A549 (cell line): Measurements from ENCODE around the gene TC2N. TPM values are rescaled to one million over a fixed set of nuclear protein-coding genes. Genes with fewer than 3 reads are reported as not detected.

Experiments
- ATAC-seq, 2 experiments: fragments of 200-7000 bp in 1 of 2; fragments of >200 bp in 1 of 2; cut with Nextera tagmentation in 1 of 2; cut with Tn5 transposase in 1 of 2; 3 replicates each; pipeline versions ENCODE4 v1.8.0 to v1.9.1; 2018 to 2020; ENCODE audit warnings: mild to moderate bottlenecking in 1 of 2, moderate library complexity in 1 of 2
- CTCF ChIA-PET: fragments of 300-600 bp; sonication (Branson Sonifier 250); formaldehyde crosslinking; extraction: SDS; loops from one replicate; lab custom pipeline; 2021; ENCODE audit warnings: antibody characterized with exemption, inconsistent platforms; lab: Yijun Ruan, JAX
- POLR2A ChIA-PET: fragments of 350-600 bp; formaldehyde crosslinking; extraction: SDS; loops from one replicate; lab custom pipeline; 2021; ENCODE audit warnings: antibody characterized with exemption, inconsistent platforms; lab: Yijun Ruan, JAX
- DNase-seq, 2 experiments: peaks; one replicate each; pipeline versions ENCODE4 v3.0.0 to v3.0.0-alpha.2; 2011 to 2016; ENCODE audit warnings: low read depth in 1 of 2, low spot score in 1 of 2
- FAIRE-seq: peaks from 2 replicates; lab custom pipeline; 2011; peaks lifted over from hg19 to GRCh38; lab: Jason Lieb, UNC
- H3K27ac ChIP-seq, 2 experiments: fragments of >200 bp; sonication (Bioruptor Twin); formaldehyde crosslinking; 3 replicates each; pipeline ENCODE4 v1.5.1; 2016 to 2017
- H3K4me1 ChIP-seq: fragments of >200 bp; sonication (Bioruptor Twin); formaldehyde crosslinking; 3 replicates; pipeline ENCODE4 v1.6.1; 2016
- H3K4me2 ChIP-seq: fragments of >200 bp; sonication (Bioruptor Twin); formaldehyde crosslinking; 3 replicates; pipeline ENCODE4 v1.6.1; 2016
- H3K4me3 ChIP-seq: fragments of >200 bp; sonication (Bioruptor Twin); formaldehyde crosslinking; 3 replicates; pipeline ENCODE4 v1.5.1; 2016
- H3K9me3 ChIP-seq: fragments of >200 bp; sonication (Bioruptor Twin); formaldehyde crosslinking; 3 replicates; pipeline ENCODE4 v1.6.1; 2016
- ATOH8 ChIP-seq: fragments of 250-450 bp; sonication (Bioruptor Pico); IDR thresholded peaks from 2 replicates; pipeline ENCODE4 v1.5.0; 2020; ENCODE audit warnings: low read depth, mild to moderate bottlenecking, moderate library complexity
- CHD2 ChIP-seq: fragments of 150-350 bp; IDR thresholded peaks from 2 replicates; pipeline ENCODE4 v1.6.1; 2014; ENCODE audit warnings: low read length; ENCODE audit not compliant: partially characterized antibody
- CTCF ChIP-seq: fragments of >200 bp; sonication (Bioruptor Twin); formaldehyde crosslinking; IDR thresholded peaks from 3 replicates; pipeline ENCODE4 v1.5.1; 2016
- E2F6 ChIP-seq: IDR thresholded peaks from 2 replicates; pipeline ENCODE4 v1.6.1; 2012; ENCODE audit warnings: low read depth, borderline replicate concordance
- FOSL2 ChIP-seq, 2 experiments: fragments of 450-650 bp in 1 of 2; fragments of >200 bp in 1 of 2; sonication (Bioruptor Twin) in 1 of 2; formaldehyde crosslinking; IDR thresholded peaks; 2 replicates each; pipeline versions ENCODE4 v1.5.0 to v1.6.1; 2016 to 2020; ENCODE audit warnings: mild to moderate bottlenecking in 1 of 2, moderate library complexity in 1 of 2
- FOXS1 ChIP-seq: fragments of 250-450 bp; sonication (Bioruptor Pico); IDR thresholded peaks from 2 replicates; pipeline ENCODE4 v1.5.0; 2020; ENCODE audit warnings: mild to moderate bottlenecking, moderate library complexity
- GATA3 ChIP-seq: IDR thresholded peaks from 2 replicates; pipeline ENCODE4 v1.6.1; 2012; ENCODE audit warnings: borderline replicate concordance
- HDAC2 ChIP-seq: fragments of 200-600 bp; sonication (generic); IDR thresholded peaks from 2 replicates; pipeline ENCODE4 v1.6.1; 2016
- HES2 ChIP-seq: fragments of >200 bp; sonication (Bioruptor Twin); formaldehyde crosslinking; IDR thresholded peaks from 2 replicates; pipeline ENCODE4 v1.6.1; 2016
- HMGXB4 ChIP-seq: fragments of 250-450 bp; sonication (Bioruptor Pico); IDR thresholded peaks from 2 replicates; pipeline ENCODE4 v1.5.0; 2021; ENCODE audit warnings: mild to moderate bottlenecking, moderate library complexity, borderline replicate concordance
- HOXA7 ChIP-seq: fragments of 250-450 bp; sonication (Bioruptor Pico); IDR thresholded peaks from 2 replicates; pipeline ENCODE4 v1.5.0; 2020; ENCODE audit warnings: mild to moderate bottlenecking, moderate library complexity
- HOXB13 ChIP-seq: fragments of 250-450 bp; sonication (Bioruptor Pico); IDR thresholded peaks from 2 replicates; pipeline ENCODE4 v1.5.0; 2020; ENCODE audit warnings: low read depth, mild to moderate bottlenecking, moderate library complexity
- HOXB5 ChIP-seq: fragments of 250-450 bp; sonication (Bioruptor Pico); IDR thresholded peaks from 2 replicates; pipeline ENCODE4 v1.5.0; 2020; ENCODE audit warnings: mild to moderate bottlenecking, moderate library complexity
- JUN ChIP-seq, 2 experiments: fragments of >200 bp; sonication (Bioruptor Twin); formaldehyde crosslinking; IDR thresholded peaks; 2 replicates in 1 of 2; 3 replicates in 1 of 2; pipeline ENCODE4 v1.6.1; 2016 to 2017
- KDM1A ChIP-seq: fragments of 200-600 bp; sonication (generic); IDR thresholded peaks from 2 replicates; pipeline ENCODE4 v1.6.1; 2016; ENCODE audit warnings: low read depth, mild to moderate bottlenecking
- MAZ ChIP-seq: fragments of 150-350 bp; IDR thresholded peaks from 2 replicates; pipeline ENCODE4 v1.6.1; 2014; ENCODE audit warnings: antibody characterized with exemption, low read depth, low read length, borderline replicate concordance
- MYC ChIP-seq: IDR thresholded peaks from 2 replicates; pipeline ENCODE4 v1.6.1; 2012; ENCODE audit warnings: mild to moderate bottlenecking, inconsistent platforms, low read length, improper control_type of control experiment, borderline replicate concordance
- PBX3 ChIP-seq: IDR thresholded peaks from 2 replicates; pipeline ENCODE4 v1.6.1; 2012
- POLR2A ChIP-seq: IDR thresholded peaks from 2 replicates; pipeline ENCODE4 v1.6.1; 2012; ENCODE audit warnings: mild to moderate bottlenecking, low read length
- POLR2AphosphoS2 ChIP-seq: conservative IDR thresholded peaks from 2 replicates; pipeline ENCODE4 v1.6.1; 2012; ENCODE audit warnings: low read length, improper control_type of control experiment, inconsistent platforms
- REST ChIP-seq: fragments of 200-600 bp; sonication (generic); IDR thresholded peaks from 2 replicates; pipeline ENCODE4 v1.6.1; 2016; ENCODE audit warnings: antibody characterized with exemption, mild to moderate bottlenecking, moderate library complexity
- TFCP2L1 ChIP-seq: fragments of 250-450 bp; sonication (Bioruptor Pico); IDR thresholded peaks from 2 replicates; pipeline ENCODE4 v1.5.0; 2021; ENCODE audit warnings: mild to moderate bottlenecking
- TP53 ChIP-seq: fragments of 250-450 bp; sonication (Bioruptor Pico); IDR thresholded peaks from 2 replicates; pipeline ENCODE4 v1.5.0; 2021; ENCODE audit warnings: mild to moderate bottlenecking, moderate library complexity
- ZFP36 ChIP-seq: fragments of 450-650 bp; IDR thresholded peaks from 2 replicates; pipeline ENCODE4 v1.6.1; 2014; ENCODE audit warnings: borderline replicate concordance; ENCODE audit not compliant: partially characterized antibody
- ZNF302 ChIP-seq: fragments of 250-450 bp; sonication (Bioruptor Pico); IDR thresholded peaks from 2 replicates; pipeline ENCODE4 v1.9.0; 2021; ENCODE audit warnings: inconsistent platforms, mild to moderate bottlenecking, moderate library complexity
- WGBS: methylation state at CpG from one replicate; pipeline ENCODE4 v1.1.6; 2017; ENCODE audit errors: missing lambda C conversion rate; 5-methylcytosine and 5-hydroxymethylcytosine counted together
- polyA plus RNA-seq, 4 experiments: library from polyadenylated mRNA; depleted of rRNA in 3 of 4; stranded (reverse); fragments of >200 nt; fragmentation: RNase III in 1 of 4; extraction: RNeasy Plus Mini Kit Qiagen cat#74134 plus additional on column Dnase treatment in 1 of 4; gene quantifications; 2 replicates in 3 of 4; 3 replicates in 1 of 4; pipeline ENCODE4 v1.2.3, GENCODE V29; 2011 to 2017

The TC2N gene
- polyA plus RNA-seq, 2 of the 4 experiments (the other 2 are of a cell fraction) = 0.43 to 5.5 TPM

GRCh38 chr14:91902336-91902735 lies 35.0 kb upstream of the TC2N start:
- no peak for TF ChIP-seq MYC
- TF ChIP-seq HMGXB4 (CRISPR knock-in tag) = no peak
- TF ChIP-seq CHD2 = no peak
- no peak for TF ChIP-seq POLR2AphosphoS2
- no peak for TF ChIP-seq HOXA7
- no peak for TF ChIP-seq ZFP36
- TF ChIP-seq ZNF302 (CRISPR knock-in tag) = no peak
- TF ChIP-seq HES2 = no peak
- TF ChIP-seq REST = no peak
- no peak for TF ChIP-seq FOXS1 (CRISPR knock-in tag)
- TF ChIP-seq GATA3 = no peak
- no peak for TF ChIP-seq JUN (IDR thresholded peaks at IDR 0.05)
- TF ChIP-seq MAZ = no peak
- no peaks in the 10 kb centered on the region for H3K9me3 ChIP-seq
- ATAC-seq (no peak), DNase-seq (no peak), FAIRE-seq (no peak)
- 56% methylated on average over 3 of the region's 3 CpGs for WGBS
- no peak overlapping the region for H3K27ac ChIP-seq
- no peak overlapping the region for H3K4me2 ChIP-seq
- H3K4me3 ChIP-seq = no peak overlapping the region
- ChIA-PET CTCF (interaction anchor here (5.2 kb wide), 1 partner anchor 10 kb away, joined by 32 read pairs; no protein-coding TSS in a partner anchor), POLR2A (no interaction called here)
- no peaks in the 10 kb centered on the region; the same call in 2 of the 3 replicates for H3K4me1 ChIP-seq

GRCh38 chr14:91901449-91902226 lies 34.3 kb upstream of the TC2N start:
- TF ChIP-seq HOXB13 (CRISPR knock-in tag) = no peak
- no peak for TF ChIP-seq TFCP2L1 (CRISPR knock-in tag)
- no peak for TF ChIP-seq GATA3
- no peak for TF ChIP-seq HDAC2
- no peak for TF ChIP-seq FOSL2 (IDR thresholded peaks at IDR 0.05)
- TF ChIP-seq FOSL2 (CRISPR knock-in tag; IDR thresholded peaks at IDR 0.05) = no peak
- TF ChIP-seq HOXB5 (CRISPR knock-in tag) = no peak
- TF ChIP-seq ATOH8 (CRISPR knock-in tag) = no peak
- TF ChIP-seq CTCF = no peak
- no peak for TF ChIP-seq PBX3
- TF ChIP-seq POLR2A = no peak
- no peak for TF ChIP-seq E2F6
- TF ChIP-seq TP53 (CRISPR knock-in tag) = no peak
- TF ChIP-seq KDM1A = no peak
- 74% methylated on average over 9 of the region's 9 CpGs for WGBS
- POLR2A ChIA-PET = no interaction called here

More at GRCh38 chr14:91901449-91902226, 34.3 kb upstream of the TC2N start:
- H3K4me3 ChIP-seq = no peak overlapping the region
- DNase-seq (no peak), FAIRE-seq (no peak), ATAC-seq (no peak)
- no peak overlapping the region for H3K4me2 ChIP-seq
- no peak overlapping the region for H3K27ac ChIP-seq
- CTCF ChIA-PET = interaction anchor here (1.8 to 5.2 kb wide), 2 partner anchors 11 to 15 kb away, joined by 4 to 32 read pairs; no protein-coding TSS in a partner anchor
- H3K9me3 ChIP-seq = no peaks in the 10 kb centered on the region
- no peaks in the 10 kb centered on the region; the same call in 2 of the 3 replicates for H3K4me1 ChIP-seq
